HUDEP-2 (cell line): ENCODE measurements around the gene CFP.
"Not testable (repeated sequence)": the region's sequence is repeated elsewhere in the genome, so short reads cannot be mapped to it uniquely, and the experiment has no call there.

Experiments used
- DNase-seq, 76 experiments: peaks; one replicate each; lab custom pipeline; 2025; ENCODE audit not compliant: unreplicated experiment in 76 of 76; lab: John Stamatoyannopoulos, UW

Gene CFP

GRCh38 chrX:47629419-47630200, at the start of gene CFP:
TSS of gene CFP (minus strand) at chrX:47629930. CDS start at chrX:47629844, 86 bp downstream.
- DNase-seq: no peak

GRCh38 chrX:47675959-47676859, 46.5 kb upstream of the CFP start:
- DNase-seq: peak in 65 of 76 experiments; percentile 0 to 72 (median 28)

- DNase-seq: no peak
Observed at GRCh38 chrX:47674776-47675175, 45.0 kb upstream of the CFP start.

GRCh38 chrX:47665797-47666196, 36.1 kb upstream of the CFP start:
- DNase-seq: not testable (repeated sequence)

- no peak for DNase-seq
Observed at GRCh38 chrX:47664737-47665136, 35.0 kb upstream of the CFP start.

- peak in 50 of 76 experiments; percentile 1 to 67 (median 18) for DNase-seq
Observed at GRCh38 chrX:47662144-47662657, 32.5 kb upstream of the CFP start.

GRCh38 chrX:47661539-47661938, 31.8 kb upstream of the CFP start:
- no peak for DNase-seq

- DNase-seq: peak in 1 of 76 experiments; percentile 6
Observed at GRCh38 chrX:47659421-47659726, 29.6 kb upstream of the CFP start.

GRCh38 chrX:47658684-47659420, 29.1 kb upstream of the CFP start, which contains the start of gene UXT:
TSS of gene UXT (minus strand) at chrX:47659180. CDS start at chrX:47658927, 253 bp downstream.
- peak; percentile 27 to 94 (median 88) for DNase-seq

GRCh38 chrX:47658301-47658683, 28.6 kb upstream of the CFP start:
- DNase-seq: peak in 1 of 76 experiments; percentile 27

- peak in 2 of 76 experiments; percentile 34 for DNase-seq
Observed at GRCh38 chrX:47651043-47651905, 21.5 kb upstream of the CFP start.

- DNase-seq: peak in 75 of 76 experiments; percentile 46 to 98 (median 89)
Observed at GRCh38 chrX:47650164-47651042, 20.7 kb upstream of the CFP start, which contains the start of gene ELK1. TSS of gene ELK1 (minus strand) at chrX:47650563. CDS start at chrX:47641441, 9,122 bp downstream.

GRCh38 chrX:47649781-47650163, 20.0 kb upstream of the CFP start:
- no peak for DNase-seq

- peak in 2 of 76 experiments; percentile 2 to 4 for DNase-seq
Observed at GRCh38 chrX:47649271-47649670, 19.5 kb upstream of the CFP start.

GRCh38 chrX:47648376-47648775, 18.6 kb upstream of the CFP start:
- DNase-seq: no peak

- no peak for DNase-seq
Observed at GRCh38 chrX:47646636-47647035, 16.9 kb upstream of the CFP start.

- no peak for DNase-seq
Observed at GRCh38 chrX:47645530-47645929, 15.8 kb upstream of the CFP start.

- DNase-seq: peak in 1 of 76 experiments; percentile 6
Observed at GRCh38 chrX:47644557-47645091, 14.9 kb upstream of the CFP start.
